Lower leg skin (tissue), 3 donors: ENCODE measurements around the gene SIPA1.

ENCODE experiments used
- CTCF ChIP-seq, 3 donors: fragments of 450-650 bp; IDR thresholded peaks; one replicate each; pipeline ENCODE4 v1.5.1; 2016; ENCODE audit warnings: antibody characterized with exemption in 3 of 3, mild to moderate bottlenecking in 3 of 3, moderate library complexity in 2 of 3
- POLR2A ChIP-seq, 2 donors: fragments of 450-650 bp; IDR thresholded peaks; one replicate each; pipeline ENCODE4 v1.6.1; 2016 to 2017; ENCODE audit warnings: antibody characterized with exemption in 2 of 2, mild to moderate bottlenecking in 1 of 2, moderate library complexity in 1 of 2

DNA sequence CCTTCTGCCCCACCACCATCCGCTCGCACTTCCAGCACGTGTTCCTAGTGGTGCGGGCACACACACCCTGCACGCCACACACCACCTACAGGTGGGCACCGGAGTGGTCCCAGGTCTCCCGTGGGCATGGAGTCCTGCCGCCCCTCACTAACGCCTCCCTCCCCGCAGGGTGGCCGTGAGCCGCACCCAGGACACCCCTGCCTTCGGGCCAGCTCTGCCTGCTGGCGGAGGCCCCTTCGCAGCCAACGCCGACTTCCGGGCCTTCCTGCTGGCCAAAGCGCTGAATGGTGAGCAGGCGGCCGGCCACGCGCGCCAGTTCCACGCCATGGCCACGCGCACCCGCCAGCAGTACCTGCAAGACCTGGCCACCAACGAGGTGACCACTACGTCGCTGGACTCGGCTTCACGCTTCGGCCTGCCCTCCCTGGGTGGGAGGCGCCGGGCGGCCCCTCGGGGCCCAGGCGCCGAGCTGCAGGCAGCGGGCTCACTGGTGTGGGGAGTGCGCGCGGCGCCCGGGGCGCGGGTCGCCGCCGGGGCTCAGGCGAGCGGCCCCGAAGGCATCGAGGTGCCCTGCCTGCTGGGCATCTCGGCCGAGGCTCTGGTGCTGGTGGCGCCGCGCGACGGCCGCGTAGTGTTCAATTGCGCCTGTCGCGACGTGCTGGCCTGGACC lies 8.5 kb downstream of the SIPA1 start:
- TF ChIP-seq CTCF (IDR thresholded peaks at IDR 0.05) (no peak), POLR2A (IDR thresholded peaks at IDR 0.05) (no peak)
